DND-41 (cell line): Measurements from ENCODE around the gene CCL11.

Experiments used
- ATAC-seq: fragments of 200-7000 bp; cut with Tn5 transposase; 3 replicates; pipeline ENCODE4 v1.9.1; 2021; ENCODE audit warnings: low read depth; ENCODE audit not compliant: insufficient read depth
- DNase-seq: peaks from one replicate; pipeline ENCODE4 v3.0.0-alpha.2; 2020
- H2AFZ ChIP-seq: 2 replicates; pipeline ENCODE4 v1.6.0; 2012; ENCODE audit warnings: low read depth, low read length
- H3K27ac ChIP-seq: 2 replicates; pipeline ENCODE4 v1.5.1; 2012; ENCODE audit warnings: low read length, inconsistent platforms
- H3K27me3 ChIP-seq: fragments of 200-600 bp; sonication (generic); 2 replicates; pipeline ENCODE4 v1.6.0; 2012; ENCODE audit warnings: low read length, mild to moderate bottlenecking, inconsistent platforms; ENCODE audit not compliant: insufficient read depth, poor library complexity
- H3K36me3 ChIP-seq: 2 replicates; pipeline ENCODE4 v1.5.1; 2012; ENCODE audit warnings: low read length, inconsistent platforms; ENCODE audit not compliant: insufficient read depth
- H3K4me1 ChIP-seq: 2 replicates; pipeline ENCODE4 v1.5.1; 2012; ENCODE audit warnings: mild to moderate bottlenecking, low read length; ENCODE audit not compliant: insufficient read depth
- H3K4me2 ChIP-seq: 2 replicates; pipeline ENCODE4 v1.6.0; 2012; ENCODE audit warnings: mild to moderate bottlenecking, moderate library complexity, low read length, inconsistent platforms; ENCODE audit not compliant: insufficient read depth
- H3K4me3 ChIP-seq, 2 experiments: fragments of 200-600 bp in 1 of 2; shearing (Covaris generic) in 1 of 2; 2 replicates each; pipeline ENCODE4 v1.5.1; 2012 to 2016; ENCODE audit warnings: inconsistent platforms in 2 of 2, low read length in 2 of 2, mild to moderate bottlenecking in 2 of 2, low read depth in 1 of 2, moderate library complexity in 1 of 2
- H3K79me2 ChIP-seq: 2 replicates; pipeline ENCODE4 v1.6.0; 2012; ENCODE audit warnings: low read length, inconsistent platforms; ENCODE audit not compliant: insufficient read depth
- H3K9ac ChIP-seq: 2 replicates; pipeline ENCODE4 v1.6.0; 2012; ENCODE audit warnings: low read depth, mild to moderate bottlenecking, inconsistent platforms, low read length, moderate library complexity
- H3K9me3 ChIP-seq: 2 replicates; pipeline ENCODE4 v1.5.1; 2012; ENCODE audit warnings: low read length, moderate library complexity, mild to moderate bottlenecking, inconsistent platforms; ENCODE audit not compliant: insufficient read depth, severe bottlenecking
- H4K20me1 ChIP-seq: 2 replicates; pipeline ENCODE4 v1.6.0; 2012; ENCODE audit warnings: low read length; ENCODE audit not compliant: insufficient read depth
- CTCF ChIP-seq: IDR thresholded peaks from 2 replicates; pipeline ENCODE4 v1.5.1; 2012; ENCODE audit warnings: borderline replicate concordance, low read length, moderate library complexity, mild to moderate bottlenecking; ENCODE audit not compliant: poor library complexity, severe bottlenecking; ENCODE audit errors: extremely low read depth
- EZH2 ChIP-seq: IDR thresholded peaks from 3 replicates; pipeline ENCODE4 v1.6.1; 2012; ENCODE audit warnings: borderline replicate concordance, low read depth, mild to moderate bottlenecking, moderate library complexity, low read length, inconsistent platforms; ENCODE audit not compliant: severe bottlenecking

The CCL11 gene

GRCh38 chr17:34285286-34285792, at the start of gene CCL11:
Gene CCL11, plus strand, starts transcription at chr17:34285742. Its CDS starts 67 bp downstream, at chr17:34285809.
- H3K27ac ChIP-seq: no peak within 1 kb of the TSS
- H3K27me3 ChIP-seq: peaks cover 8% of the 10 kb centered on the region
- H4K20me1 ChIP-seq: no peaks in the 10 kb centered on the region
- no peaks in the 10 kb centered on the region for H3K4me1 ChIP-seq
- no peaks in the 10 kb centered on the region for H3K36me3 ChIP-seq
- no peak within 1 kb of the TSS for H3K4me3 ChIP-seq
- H3K9me3 ChIP-seq: no peaks in the 10 kb centered on the region
- DNase-seq: no peak
- H2AFZ ChIP-seq: no peak within 1 kb of the TSS
- TF ChIP-seq CTCF (no peak), EZH2 (no peak)
- no peak within 1 kb of the TSS for H3K9ac ChIP-seq
- ATAC-seq: no peak
- H3K79me2 ChIP-seq: no peaks in the 10 kb centered on the region
- no peak within 1 kb of the TSS for H3K4me2 ChIP-seq

GRCh38 chr17:34236281-34236892, 49.2 kb upstream of the CCL11 start:
- TF ChIP-seq EZH2 (no peak), CTCF (no peak)
- Histone ChIP-seq H3K9me3 (no peaks in the 10 kb centered on the region), H3K9ac (no peak overlapping the region), H3K27ac (no peak overlapping the region), H3K27me3 (no peaks in the 10 kb centered on the region), H3K79me2 (no peaks in the 10 kb centered on the region), H3K4me3 (no peak overlapping the region), H3K36me3 (no peaks in the 10 kb centered on the region), H3K4me1 (no peaks in the 10 kb centered on the region), H2AFZ (no peak overlapping the region), H4K20me1 (no peaks in the 10 kb centered on the region), H3K4me2 (no peak overlapping the region)
- DNase-seq (no peak), ATAC-seq (no peak)

GRCh38 chr17:34237458-34237857, 48.1 kb upstream of the CCL11 start:
- Histone ChIP-seq H3K79me2 (no peaks in the 10 kb centered on the region), H3K4me2 (no peak overlapping the region), H3K4me3 (no peak overlapping the region), H3K9me3 (no peaks in the 10 kb centered on the region), H3K27ac (no peak overlapping the region), H4K20me1 (no peaks in the 10 kb centered on the region), H3K9ac (no peak overlapping the region), H3K4me1 (no peaks in the 10 kb centered on the region), H2AFZ (no peak overlapping the region), H3K36me3 (no peaks in the 10 kb centered on the region), H3K27me3 (no peaks in the 10 kb centered on the region)
- TF ChIP-seq EZH2 (no peak), CTCF (no peak)
- no peak for ATAC-seq
- DNase-seq: no peak

GRCh38 chr17:34241062-34241461, 44.5 kb upstream of the CCL11 start:
- no peak overlapping the region for H3K4me3 ChIP-seq
- no peak overlapping the region for H3K4me2 ChIP-seq
- H3K9me3 ChIP-seq: no peaks in the 10 kb centered on the region
- no peaks in the 10 kb centered on the region for H3K36me3 ChIP-seq
- H3K79me2 ChIP-seq: no peaks in the 10 kb centered on the region
- ATAC-seq (no peak), DNase-seq (no peak)
- no peaks in the 10 kb centered on the region for H4K20me1 ChIP-seq
- no peak overlapping the region for H2AFZ ChIP-seq
- peaks cover 3% of the 10 kb centered on the region for H3K27me3 ChIP-seq
- TF ChIP-seq CTCF (no peak), EZH2 (no peak)
- H3K9ac ChIP-seq: no peak overlapping the region
- no peaks in the 10 kb centered on the region for H3K4me1 ChIP-seq
- no peak overlapping the region for H3K27ac ChIP-seq
